ENCODE data around the gene FGF2.
"Not testable (repeated sequence)": the region's sequence is repeated elsewhere in the genome, so short reads cannot be mapped to it uniquely, and the experiment has no call there.

FGF2 gene

DNA sequence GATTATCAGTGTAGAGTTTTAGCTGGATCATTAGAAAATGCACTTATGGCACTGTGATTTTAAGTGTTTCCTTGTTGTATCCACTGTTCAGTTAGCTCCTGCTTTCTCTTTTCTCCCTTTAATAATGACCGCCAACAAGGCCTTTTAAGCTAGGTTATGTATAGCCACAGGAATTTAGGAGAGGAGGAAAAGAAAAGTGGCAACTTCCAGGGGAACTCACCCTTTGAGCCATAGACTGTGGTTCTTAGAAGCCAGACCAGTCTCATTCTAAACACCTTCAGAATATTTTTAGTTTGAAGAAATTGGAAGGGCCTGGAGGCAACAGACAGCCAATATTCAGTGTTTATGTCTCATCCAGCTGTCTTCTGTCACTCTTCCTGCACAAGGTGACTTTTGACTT lies 6.1 kb downstream of the FGF2 start:
- TF ChIP-seq, protein P1, sequence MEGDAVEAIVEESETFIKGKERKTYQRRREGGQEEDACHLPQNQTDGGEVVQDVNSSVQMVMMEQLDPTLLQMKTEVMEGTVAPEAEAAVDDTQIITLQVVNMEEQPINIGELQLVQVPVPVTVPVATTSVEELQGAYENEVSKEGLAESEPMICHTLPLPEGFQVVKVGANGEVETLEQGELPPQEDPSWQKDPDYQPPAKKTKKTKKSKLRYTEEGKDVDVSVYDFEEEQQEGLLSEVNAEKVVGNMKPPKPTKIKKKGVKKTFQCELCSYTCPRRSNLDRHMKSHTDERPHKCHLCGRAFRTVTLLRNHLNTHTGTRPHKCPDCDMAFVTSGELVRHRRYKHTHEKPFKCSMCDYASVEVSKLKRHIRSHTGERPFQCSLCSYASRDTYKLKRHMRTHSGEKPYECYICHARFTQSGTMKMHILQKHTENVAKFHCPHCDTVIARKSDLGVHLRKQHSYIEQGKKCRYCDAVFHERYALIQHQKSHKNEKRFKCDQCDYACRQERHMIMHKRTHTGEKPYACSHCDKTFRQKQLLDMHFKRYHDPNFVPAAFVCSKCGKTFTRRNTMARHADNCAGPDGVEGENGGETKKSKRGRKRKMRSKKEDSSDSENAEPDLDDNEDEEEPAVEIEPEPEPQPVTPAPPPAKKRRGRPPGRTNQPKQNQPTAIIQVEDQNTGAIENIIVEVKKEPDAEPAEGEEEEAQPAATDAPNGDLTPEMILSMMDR (IDR thresholded peaks at IDR 0.05; ENCODE audit: insufficient read depth, missing control alignments), result no peak
- no peak for DNase-seq (ENCODE audit: insufficient read length, low spot score)
- FAIRE-seq, result no peak

DNA sequence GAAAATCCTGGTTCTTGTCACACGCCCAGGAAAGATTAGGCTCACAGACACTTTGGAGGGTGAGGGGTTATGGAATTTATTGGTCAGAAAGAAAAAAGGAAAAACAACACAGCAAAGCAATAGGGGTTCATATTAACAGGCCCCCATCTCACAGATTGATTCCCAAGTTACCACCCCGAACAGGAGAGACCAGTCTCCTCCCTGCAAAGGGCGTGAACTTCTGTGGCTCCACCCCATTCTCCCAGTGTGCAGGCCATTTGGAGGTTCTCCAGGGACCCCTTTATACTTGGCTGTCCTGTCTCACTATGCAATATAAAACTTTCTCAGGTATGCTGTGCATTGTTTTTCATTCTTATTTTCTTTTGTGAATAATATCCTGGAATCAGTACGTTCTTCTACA lies 7.4 kb downstream of the FGF2 start:
- no peak for DNase-seq (ENCODE audit: insufficient read length, low spot score)
- TF ChIP-seq, protein P1 (IDR thresholded peaks at IDR 0.05; ENCODE audit: insufficient read depth, missing control alignments), result no peak
- no peak for FAIRE-seq

DNA sequence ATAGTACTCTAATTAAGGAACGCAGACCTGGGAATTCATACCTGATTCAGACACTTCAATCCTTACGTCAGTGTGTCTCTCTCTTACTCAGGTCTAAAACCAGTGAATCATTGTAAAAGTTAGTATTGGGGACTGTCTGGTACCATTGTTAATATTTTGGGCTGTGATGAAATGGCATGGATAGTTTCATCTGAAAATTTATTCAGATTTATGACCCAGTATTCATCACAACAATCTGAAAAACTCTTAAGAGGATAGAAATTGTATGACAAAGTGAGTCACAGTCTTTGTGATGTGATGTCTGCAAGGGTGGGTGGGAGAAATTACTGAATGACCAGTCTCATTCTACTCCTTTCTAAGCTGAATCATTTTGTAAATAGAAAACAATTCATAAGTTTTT lies 10.3 kb downstream of the FGF2 start:
- DNase-seq (ENCODE audit: insufficient read length, low spot score) (no peak), FAIRE-seq (peak; percentile 21)
- TF ChIP-seq, protein P1 (IDR thresholded peaks at IDR 0.05; ENCODE audit: insufficient read depth, missing control alignments), result no peak

DNA sequence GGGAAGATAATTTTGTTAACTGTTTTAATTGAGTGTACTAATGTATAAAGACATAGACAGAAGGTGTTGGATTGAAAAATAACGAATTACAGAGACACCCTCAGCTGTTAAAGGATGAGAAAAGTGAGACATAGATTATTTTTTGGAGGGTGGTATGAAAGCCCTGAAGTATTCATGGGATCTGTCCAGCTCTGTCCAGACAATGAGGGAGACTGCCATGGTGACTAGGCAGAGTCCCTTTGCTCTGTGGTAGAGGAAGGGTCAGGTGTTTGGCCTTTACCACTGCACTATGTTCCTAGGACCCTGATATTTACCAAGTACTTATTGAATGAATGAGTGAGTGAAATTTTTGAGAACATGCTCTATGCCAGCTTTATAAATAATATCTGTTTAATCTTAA lies 11.4 kb downstream of the FGF2 start:
- TF ChIP-seq, protein P1 (IDR thresholded peaks at IDR 0.05; ENCODE audit: insufficient read depth, missing control alignments), result no peak
- FAIRE-seq, result no peak
- no peak for DNase-seq (ENCODE audit: insufficient read length, low spot score)

DNA sequence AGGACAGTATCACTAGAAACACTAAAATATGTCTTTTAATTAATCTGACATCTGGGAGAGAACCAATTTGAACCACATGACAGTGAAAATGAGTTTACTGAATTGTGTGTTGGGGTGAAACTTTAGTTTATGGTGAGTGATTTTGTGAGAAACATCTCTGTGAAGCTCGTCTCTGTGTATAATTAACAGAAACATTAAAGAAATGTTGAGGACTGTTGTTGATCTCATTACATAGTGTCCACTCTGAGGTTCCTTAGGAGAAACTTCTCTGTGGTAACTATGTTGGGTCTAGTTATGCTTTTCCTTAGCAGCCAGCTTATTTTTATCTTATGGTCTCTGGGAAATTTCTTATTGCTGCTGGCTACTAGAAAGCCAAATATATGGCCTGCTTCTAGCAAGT lies 15.8 kb downstream of the FGF2 start:
- FAIRE-seq (no peak), DNase-seq (ENCODE audit: insufficient read length, low spot score) (no peak)
- TF ChIP-seq, protein P1 (IDR thresholded peaks at IDR 0.05; ENCODE audit: insufficient read depth, missing control alignments), result no peak

DNA sequence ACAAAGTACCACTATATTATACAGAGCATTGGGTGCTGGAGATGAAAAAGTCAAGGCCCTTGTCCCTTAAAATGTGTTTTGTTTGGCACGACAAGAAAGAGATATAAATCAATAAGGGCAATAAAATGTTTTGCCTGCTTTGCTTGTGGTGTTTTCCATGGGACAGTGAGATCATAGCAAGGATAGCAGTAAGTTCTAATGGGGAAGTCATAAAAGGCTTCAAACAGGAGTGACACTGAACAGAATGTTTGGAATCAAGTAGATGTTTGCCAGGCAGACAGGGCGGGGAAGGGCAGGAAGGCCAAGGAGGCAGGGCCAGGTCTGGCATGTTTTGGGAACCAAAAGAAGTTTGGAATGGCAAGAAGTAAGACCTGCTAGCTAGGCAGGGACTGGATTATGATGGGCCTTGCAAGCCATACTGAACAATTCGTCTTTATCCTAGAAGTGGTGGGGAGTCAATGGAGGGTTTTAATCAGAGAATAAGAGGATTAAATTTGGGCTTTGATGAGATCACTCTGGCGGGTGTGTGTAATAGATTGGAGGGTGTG lies 16.4 kb downstream of the FGF2 start:
- peak; percentile 48 for DNase-seq (ENCODE audit: insufficient read length, low spot score)
- TF ChIP-seq, protein P1 (IDR thresholded peaks at IDR 0.05; ENCODE audit: insufficient read depth, missing control alignments), result no peak
- peak; percentile 93 for FAIRE-seq

DNA sequence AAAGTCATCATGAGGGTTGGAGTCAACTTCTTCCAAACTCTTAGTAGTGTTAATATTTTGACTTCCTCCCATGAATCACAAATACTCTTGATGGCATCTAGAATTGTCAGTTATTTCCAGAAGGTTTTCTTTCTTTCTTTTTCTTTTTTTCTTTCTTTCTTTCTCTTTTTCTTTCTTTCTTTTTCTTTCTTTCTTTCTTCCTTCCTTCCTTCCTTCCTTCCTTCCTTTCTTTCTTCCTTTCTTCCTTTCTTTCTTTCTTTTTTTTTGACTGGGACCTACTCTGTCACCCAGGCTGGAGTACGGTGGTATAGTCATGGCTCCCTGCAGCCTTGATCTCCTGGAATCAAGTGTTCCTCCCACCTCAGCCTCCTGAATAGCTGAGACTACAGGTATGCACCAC lies 17.8 kb downstream of the FGF2 start:
- not testable (repeated sequence) for FAIRE-seq; DNase-seq (ENCODE audit: insufficient read length, low spot score)

DNA sequence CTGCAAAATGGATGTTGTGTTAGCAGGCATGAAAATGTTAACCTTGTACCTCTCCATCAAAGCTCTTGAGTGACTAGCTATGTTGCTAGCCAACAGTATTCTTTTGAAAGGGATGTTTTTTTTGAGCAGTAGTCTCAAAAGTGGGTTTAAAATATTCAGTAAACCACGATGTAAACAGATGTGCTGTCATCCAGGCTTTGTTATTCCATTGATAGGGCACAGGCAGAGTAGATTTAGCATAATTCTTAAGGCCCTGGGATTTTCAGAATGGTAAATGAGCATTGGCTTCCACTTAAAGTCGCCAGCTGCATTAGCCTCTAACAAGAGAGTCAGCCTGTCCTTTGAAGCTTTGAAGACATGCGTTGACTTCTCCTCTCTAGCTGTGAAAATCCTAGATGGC lies 18.4 kb downstream of the FGF2 start:
- no peak for DNase-seq (ENCODE audit: insufficient read length, low spot score)
- TF ChIP-seq, protein P1 (IDR thresholded peaks at IDR 0.05; ENCODE audit: insufficient read depth, missing control alignments), result no peak
- FAIRE-seq, result no peak

All from D721Med (cell line).